HG02763 (cell line): ENCODE results near the gene PIN1.
"Not testable (repeated sequence)": the region's sequence is repeated elsewhere in the genome, so short reads cannot be mapped to it uniquely, and the experiment has no call there.

Experiments
- ATAC-seq: cut with Tn5 transposase; IDR thresholded peaks from one replicate; pipeline ENCODE4 v1.9.1; 2021; ENCODE audit warnings: mild to moderate bottlenecking, moderate library complexity; ENCODE audit not compliant: unreplicated experiment

The PIN1 gene

DNA sequence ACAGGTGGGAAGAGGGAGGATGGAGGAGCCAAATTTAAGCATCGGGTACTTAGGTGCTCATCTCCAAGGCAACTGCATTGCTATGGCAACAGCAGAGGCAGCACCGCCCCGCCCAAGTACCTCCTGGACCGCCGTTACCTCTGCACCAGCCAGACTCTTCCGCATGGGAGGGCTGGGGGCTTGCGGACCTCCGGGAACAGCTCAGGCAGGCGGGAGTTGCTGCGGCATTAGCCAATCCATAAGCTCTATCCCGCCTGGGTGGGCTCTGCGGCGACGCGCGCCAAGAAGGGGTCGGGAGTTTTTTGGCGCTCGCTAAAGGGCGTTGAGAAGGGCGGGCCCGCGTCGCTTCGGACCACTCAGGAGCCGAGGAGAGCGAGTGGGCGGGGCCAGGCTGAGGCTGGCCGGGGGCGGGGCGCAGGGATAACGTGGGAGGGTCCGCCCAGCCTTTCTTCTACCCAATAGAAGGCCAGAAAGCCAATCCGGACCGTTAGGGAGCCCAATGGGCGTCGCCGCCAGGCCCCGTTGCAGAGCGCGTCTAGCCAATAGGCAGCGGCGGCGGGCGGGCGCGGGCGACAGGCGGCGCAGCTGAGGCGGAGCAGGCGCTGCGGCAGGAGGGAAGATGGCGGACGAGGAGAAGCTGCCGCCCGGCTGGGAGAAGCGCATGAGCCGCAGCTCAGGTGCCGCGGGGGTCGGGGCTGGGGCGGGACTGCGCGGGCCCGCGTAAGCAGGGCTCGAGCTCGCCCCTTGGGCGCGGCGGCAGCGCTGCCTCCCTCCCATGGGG lies at the start of gene PIN1:
Gene PIN1 (plus strand): TSS at position 593 of the 781 bp plus-strand sequence. CDS start 27 bp downstream, at position 620.
- ATAC-seq: peak; percentile 95

DNA sequence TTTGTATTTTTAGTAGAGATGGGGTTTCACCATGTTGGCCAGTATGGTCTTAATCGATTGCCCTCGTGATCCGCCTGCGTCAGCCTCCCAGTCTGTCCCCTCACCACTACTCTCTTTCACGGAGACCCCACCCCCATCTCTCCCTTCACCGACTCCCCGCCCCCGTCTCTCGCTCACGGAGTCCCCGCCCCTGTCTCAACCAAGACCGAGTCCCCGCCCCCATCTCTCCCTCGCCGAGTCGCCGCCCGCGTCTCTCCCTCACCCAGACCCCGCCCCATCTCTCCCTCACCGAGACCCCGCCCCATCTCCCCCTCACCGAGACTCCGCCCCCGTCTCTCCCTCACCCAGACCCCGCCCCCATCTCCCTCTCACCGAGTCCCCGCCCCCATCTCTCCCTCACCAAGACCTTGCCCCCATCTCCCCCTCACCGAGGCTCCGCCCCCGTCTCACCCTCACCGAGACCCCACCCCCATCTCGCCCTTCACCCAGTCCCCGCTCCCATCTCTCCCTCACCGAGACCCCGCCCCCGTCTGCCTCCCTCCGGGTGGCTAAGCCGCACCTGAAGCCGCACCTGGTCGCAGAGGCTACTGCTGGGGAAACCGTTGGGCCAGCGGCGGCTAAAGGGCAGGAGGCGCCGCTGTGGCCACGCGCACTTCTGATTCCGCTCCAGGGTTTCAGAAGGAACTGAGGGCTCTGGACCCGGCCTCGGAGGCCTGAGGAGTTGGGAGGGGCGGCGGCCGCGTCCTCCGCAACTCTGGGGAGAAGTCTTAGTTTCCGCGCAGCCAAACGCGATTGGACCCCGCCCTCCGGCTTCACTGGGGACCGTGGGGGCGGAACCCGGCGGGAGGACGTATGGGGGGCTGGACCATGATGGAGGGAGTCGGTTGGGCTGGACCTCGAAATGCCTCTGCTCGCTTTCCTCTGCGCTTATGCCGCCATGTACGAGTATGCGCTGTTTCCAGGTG lies 49.5 kb upstream of the PIN1 start:
- ATAC-seq: peak; percentile 76

DNA sequence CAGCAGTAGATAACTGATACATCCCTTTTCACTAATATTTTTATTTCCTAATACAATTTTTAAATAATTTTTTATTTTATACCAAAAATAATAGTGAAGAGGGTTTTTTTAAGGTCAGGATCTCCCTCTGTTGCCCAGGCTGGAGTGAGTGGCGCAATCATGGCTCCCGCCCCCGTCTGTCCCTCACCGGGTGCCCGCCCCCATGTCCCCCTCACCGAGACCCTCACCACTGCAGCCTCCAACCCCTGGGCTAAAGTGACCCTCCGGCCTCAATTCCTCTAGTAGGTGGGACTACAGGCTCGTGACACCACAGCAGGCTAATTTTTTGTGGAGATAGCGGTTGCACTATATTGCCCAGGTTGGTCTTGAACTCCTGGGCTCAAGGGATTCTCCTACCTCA lies 48.8 kb upstream of the PIN1 start:
- no peak for ATAC-seq

DNA sequence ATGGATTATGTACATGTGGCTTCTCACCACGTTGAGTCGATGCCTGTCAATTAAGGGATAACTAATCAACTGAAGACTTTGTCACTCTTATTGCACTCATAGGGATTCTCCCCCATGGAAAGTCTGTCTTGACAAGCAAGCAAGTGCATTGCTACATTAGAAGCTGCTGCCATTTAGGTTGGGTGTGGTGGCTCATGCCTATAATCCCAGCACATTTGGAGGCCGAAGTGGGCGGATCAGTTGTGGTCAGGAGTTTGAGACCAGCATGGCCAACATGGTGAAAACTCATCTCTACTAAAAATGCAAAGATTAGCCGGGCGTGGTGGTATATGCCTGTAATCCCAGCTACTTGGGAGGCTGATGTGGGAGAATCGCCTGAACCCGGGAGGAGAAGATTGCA lies 48.3 kb upstream of the PIN1 start:
- no peak for ATAC-seq

DNA sequence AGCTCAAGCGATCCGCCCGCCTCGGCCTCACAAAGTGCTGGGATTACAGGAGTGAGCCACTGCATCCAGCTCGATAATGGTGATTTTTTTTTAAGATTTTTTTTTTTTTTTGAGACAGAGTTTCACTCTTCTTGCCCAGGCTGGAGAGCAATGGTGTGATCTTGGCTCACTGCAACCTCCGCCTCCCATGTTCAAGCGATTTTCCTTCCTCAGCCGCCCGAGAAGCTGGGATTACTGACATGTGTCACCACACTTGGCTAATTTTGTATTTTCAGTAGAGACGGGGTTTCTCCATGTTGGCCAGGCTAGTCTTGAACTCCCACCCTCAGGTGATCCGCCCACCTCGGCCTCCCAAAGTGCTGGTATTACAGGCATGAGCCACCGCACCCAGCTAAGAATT lies 46.5 kb upstream of the PIN1 start:
- ATAC-seq: not testable (repeated sequence)

DNA sequence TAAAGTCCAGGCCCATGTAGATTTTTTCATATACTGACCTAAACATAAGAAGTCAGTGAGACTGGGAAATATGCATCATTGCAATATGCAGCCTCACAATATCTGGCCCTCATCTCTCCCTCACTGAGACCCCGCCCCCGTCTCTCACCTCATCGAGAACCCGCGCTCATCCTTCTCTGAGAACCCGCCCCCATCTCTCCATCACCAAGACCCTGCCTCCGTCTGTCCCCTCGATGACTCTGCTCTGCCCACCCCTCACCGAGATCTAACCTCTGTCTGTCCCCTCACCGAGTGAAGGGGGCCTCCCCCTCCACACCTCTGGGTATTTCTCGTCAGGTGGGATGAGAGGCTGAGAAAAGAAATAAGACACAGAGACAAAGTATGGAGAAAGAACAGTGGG lies 46.1 kb upstream of the PIN1 start:
- ATAC-seq: no peak

DNA sequence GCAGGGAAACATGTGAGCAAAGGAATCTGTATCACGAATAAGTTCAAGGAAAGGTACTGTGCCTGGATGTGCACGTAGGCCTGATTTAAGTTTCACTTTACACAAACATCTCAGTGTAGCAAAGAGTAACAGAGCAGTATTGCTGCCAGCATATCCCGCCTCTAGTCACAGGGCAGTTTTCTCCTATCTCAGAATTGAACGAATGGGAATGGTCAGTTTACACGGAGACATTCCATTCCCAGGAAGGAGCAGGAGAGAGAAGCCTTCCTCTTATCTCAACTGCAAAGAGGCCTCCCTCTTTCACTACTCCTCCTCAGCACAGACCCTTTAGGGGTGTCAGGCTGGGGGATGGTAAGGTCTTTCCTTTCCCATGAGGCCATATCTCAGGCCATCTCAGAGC lies 45.5 kb upstream of the PIN1 start:
- not testable (repeated sequence) for ATAC-seq

DNA sequence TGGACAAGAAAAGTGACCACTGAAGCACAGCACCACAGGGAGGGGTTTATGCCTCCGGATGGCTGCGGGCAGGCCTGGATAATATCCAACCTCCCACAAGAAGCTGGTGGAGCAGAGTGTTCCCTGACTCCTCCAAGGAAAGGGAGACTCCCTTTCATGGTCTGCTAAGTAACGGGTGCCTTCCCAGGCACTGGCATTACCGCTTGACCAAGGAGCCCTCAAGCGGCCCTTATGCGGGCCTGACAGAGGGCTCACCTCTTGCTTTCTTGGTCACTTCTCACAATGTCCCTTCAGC lies 44.1 kb upstream of the PIN1 start:
- not testable (repeated sequence) for ATAC-seq

DNA sequence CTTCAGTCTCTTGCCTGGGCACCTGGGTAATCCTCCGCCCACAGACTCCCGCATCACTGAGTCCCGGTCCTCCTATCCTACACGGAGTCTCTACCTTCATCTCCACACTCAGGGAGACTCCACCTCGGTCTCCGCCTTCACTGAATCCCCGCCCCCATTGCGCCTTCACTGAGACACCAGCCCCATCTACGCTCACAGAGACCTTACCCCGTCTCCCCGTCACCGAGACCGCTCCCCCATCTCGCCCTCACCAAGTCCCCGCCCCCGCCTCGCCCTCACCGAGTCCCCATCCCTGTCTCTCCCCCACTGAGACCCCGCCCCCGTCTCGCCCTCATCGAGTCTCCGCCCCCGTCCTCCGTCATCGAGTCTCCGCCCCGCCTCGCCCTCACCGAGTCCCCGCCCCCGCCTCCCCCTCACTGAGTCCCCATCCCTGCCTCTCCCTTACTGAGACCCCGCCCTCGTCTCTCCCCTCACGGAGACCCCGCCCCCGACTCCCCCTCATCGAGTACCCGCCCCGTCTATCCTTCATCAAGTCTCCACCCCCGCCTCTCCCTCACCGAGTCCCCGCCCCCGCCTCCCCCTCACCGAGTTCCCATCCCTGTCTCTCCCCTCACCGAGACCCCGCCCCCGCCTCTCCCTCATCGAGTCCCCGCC lies 43.4 kb upstream of the PIN1 start:
- peak; percentile 40 for ATAC-seq

DNA sequence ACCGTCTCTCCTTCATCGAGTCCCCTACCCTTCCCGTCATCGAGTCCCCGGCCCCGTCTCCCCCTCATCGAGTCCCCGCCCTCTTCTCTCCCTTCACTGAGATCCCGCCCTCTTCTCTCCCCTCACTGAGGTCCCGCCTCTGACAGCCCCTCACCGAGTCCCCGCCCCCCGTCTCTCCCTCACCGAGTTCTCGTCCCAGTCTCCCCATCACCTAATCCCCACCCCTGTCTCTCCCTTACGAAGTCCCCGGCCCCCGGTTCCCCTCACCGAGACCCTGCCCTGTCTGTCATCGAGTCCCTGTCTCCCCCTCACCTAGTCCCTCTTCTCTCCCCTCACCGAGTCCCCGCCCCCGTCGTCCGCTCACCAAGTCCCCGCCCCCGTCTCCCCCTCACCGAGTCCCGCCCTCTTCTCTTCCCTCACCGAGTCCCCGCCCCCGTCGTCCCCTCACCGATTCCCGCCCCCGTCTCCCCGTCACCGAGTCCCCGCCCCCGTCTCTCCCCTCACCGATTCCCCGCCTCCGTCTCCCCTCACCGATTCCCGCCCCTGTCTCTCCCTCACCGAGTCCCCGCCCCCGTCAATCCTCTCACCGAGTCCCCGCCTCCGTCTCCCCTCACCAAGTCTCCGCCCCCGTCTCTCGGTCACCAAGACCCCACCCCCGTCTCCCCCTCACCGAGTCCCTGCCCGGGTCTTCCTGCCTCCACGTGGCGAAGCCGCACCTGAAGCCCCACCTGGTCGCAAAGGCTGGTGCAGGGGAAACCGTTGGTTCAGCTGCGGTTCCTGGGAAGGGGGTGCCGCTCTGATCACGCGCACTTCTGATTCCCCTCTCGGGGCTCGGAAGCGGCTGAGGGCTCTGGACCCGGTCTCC lies 42.7 kb upstream of the PIN1 start:
- ATAC-seq: peak; percentile 35

DNA sequence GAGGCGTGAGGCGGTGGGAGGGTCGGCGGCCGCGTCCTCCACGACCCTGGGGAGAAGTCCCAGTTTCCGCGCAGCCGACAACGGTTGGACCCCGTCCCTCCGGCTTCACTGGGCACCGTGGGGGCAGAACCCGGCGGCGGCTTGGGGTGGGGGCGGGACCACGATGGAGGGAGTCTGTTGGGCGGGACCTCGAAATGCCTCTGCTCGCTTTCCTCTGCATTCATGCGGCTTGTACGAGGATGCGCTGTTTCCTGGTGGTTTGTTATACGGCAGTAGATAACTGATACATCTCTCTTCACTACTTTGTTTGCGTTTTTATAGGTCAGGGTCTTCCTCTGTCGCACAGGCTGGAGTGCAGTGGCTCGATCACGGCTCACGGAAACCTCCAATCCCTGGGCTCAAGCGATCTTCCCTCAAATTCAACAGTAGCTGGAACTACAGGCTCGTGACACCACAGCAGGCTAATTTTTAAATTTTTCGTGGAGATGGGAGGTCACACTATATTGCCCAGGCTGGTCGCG lies 42.0 kb upstream of the PIN1 start:
- ATAC-seq: no peak

DNA sequence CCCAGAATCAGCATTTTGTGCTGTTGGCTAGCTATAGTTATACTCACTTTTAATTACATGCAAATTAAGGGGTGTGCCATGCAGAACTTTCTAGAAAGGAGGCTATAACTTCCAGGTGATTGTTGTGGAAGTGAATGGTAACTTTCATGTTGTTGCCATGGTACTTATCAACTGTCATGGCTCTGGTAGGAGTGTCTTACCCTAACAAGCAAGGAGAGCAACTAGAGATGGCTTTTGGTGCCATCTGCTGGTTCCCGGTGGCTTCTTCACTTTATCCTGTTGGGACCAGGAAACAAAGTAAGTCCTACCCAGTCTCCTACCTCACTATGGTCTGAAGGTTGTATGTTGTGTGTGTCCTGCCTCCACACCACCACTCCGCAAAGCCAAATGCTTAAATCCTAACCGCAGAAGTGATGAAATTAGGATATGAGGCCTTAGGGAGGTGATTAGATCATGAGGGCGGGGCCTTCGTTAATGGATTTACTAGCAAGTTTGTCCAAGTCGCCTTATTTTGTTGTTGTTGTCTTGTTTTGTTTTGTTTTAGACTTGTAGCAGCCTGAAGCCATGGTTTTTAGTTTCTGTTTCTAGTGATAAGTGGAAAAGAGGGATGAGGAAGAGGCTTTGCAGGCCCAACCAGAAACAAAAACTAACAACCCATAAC lies 38.9 kb upstream of the PIN1 start:
- no peak for ATAC-seq

DNA sequence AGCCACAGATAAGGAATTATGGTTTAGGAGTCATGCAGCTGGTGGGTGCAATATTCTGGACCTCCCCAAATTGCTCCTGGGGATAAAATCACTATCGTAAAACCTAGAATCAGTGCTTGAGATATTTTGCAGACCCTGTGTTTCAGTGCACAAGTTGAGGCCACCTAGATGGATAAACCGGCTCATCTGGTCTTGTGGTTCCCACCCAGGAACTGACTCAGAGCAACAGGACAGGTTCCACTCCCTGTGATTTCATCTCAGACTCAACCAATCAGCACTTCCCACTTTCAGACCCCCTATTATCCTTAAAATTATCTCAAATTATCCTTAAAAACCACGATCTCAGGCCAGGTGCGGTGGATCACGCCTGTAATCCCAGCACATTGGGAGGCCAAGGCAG lies 37.2 kb upstream of the PIN1 start:
- ATAC-seq: no peak

DNA sequence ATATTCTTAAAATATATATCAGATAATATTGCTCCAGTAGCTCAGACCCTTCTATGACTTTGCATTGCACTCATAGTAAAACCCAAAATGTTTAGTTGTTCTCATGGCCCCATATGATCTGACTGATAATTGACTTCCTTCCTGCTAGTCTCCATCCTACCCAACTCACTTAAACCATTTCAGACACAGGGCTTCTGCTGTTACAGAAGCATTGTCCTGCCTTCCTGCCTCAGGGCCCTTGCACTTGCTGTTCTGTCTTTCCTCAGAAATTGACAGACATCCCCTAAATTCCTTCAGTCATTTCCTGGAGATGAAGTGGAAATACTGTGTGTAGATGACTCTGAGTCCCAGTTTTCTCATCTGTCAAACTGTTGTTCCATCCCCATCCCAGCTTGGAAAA lies 36.0 kb upstream of the PIN1 start:
- ATAC-seq: no peak

DNA sequence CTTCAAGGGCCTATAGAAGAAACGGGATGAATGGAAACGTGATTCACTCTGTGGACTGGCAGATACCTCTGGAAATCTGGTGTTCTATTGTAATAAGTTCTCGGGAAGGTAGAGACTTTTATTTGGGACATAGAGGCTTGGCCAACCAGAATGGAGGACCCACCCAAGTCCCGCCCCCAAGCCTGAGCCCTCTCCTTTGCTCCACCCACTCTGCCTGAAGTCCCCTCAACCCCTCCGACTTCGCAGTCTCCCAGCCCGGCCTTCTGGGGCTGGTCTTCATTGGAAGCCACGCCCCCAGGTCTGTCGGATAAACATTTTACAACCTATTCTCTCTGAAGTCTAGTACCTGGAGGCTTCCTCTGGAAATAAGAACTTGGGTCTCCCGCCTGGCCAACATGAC lies 33.1 kb upstream of the PIN1 start:
- no peak for ATAC-seq

DNA sequence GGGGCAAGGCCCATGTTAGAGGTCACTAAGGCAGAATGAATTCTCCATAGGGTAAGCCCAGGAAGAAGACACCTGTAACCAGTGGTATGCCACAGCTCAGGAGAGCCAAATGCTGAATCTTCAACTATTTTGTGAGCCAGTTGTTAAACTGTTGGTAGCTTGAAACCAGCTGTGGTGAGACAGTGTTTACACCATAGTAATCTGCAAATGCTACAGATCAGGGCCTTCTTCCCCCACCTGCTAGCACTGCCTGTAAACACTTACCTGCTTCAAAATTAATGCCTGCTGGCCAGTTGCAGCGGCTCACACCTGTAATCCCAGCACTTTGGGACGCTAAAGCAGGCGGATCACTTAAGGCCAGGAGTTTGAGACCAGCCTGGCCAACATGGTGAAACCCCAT lies 28.3 kb upstream of the PIN1 start:
- ATAC-seq: no peak

DNA sequence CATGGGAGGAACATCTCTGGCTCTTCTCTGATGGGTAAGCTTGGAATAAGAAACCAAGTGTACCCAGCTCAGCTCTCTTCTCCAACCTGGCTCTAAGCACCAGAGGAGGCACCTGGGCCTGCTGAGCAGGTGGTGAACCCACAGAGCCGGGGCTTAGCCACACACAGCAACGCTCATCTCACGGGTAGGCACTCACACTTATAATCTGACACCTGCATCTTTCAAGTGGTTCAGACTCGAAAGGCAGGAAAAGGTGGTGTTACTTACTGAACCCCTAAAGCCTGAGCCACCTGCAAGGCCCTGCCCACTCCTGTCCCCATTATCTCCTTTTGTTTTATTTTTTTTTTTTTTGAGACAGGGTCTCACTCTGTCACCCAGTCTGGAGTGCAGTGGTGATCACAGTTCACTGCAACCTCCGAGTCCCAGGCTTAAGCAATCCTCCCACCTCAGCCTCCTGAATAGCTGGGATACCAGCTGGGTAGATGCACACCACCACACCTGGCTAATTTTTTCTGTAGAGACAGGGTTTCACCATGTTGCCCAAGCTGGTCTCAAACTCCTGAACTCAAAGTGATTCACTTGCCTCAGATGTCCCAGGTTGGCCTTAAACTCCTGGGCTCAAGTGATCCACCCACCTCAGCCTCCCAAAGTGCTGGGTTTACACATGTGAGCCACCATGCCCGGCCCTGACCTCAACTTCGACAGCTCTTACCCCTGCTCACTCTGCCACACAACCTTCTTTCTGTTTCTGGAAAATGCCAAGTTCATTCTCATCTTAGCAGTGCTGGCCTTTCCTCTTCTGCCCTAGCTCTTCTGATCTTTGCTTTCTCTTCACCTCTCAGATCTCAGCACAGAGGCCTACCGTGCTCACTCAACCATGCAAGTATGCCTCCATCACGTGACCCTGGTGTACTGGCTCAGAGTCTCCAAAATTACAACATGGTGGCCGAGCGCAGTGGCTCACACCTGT lies 26.0 kb upstream of the PIN1 start:
- ATAC-seq: no peak

DNA sequence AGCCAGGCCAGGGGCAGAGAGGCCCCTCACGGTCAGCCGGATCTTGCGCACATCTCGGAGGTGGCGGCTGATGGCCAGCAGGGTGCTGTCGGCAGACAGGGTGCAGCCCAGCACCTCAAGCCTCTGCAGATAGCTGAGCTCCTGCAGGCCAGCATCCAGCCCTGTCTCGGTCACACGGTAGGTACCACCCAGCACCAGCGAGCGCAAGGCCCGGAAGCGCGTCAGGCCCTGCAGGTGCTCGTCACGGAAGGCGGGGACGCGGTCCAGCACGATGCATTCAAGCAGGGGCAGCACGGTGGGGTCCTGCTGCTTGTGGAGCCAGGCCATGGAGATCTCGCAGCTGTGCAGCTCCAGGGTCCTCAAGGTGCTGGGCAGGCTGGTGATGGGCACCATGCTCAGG lies 24.0 kb upstream of the PIN1 start:
- ATAC-seq: no peak
